ENCODE measurements around the gene GBX2.

- TF ChIP-seq POLR2AphosphoS5 (IDR thresholded peaks at IDR 0.05; ENCODE audit: low read depth, low read length) (no peak), REST (IDR thresholded peaks at IDR 0.05; ENCODE audit: insufficient read depth in 1 of 2, low read depth in 2 of 2, low read length in 2 of 2) (no peak), FOXP2 (optimal IDR thresholded peaks at IDR 0.05; ENCODE audit: borderline replicate concordance, extremely low read depth, extremely low read length, insufficient read depth) (no peak)
These were observed 36.8 kb upstream of the GBX2 start for GRCh38 chr2:236204953-236205352.

Data from PFSK-1 (cell line).